Adrenal gland (tissue), 5 donors: ENCODE results near the gene GABPB1.

Experiments used
- CTCF ChIP-seq, 6 experiments: fragments of 450-650 bp in 4 of 6; fragments of 200-600 bp in 2 of 6; sonication (generic) in 1 of 6; IDR thresholded peaks; 1 replicate in 5 of 6; 2 replicates in 1 of 6; pipeline versions ENCODE4 v1.5.1 to v1.8.0; 2016 to 2021; ENCODE audit warnings: antibody characterized with exemption in 6 of 6, mild to moderate bottlenecking in 2 of 6, moderate library complexity in 1 of 6
- POLR2A ChIP-seq, 2 donors: fragments of 450-650 bp; IDR thresholded peaks; one replicate each; pipeline ENCODE4 v1.6.1; 2017; ENCODE audit warnings: antibody characterized with exemption in 2 of 2, mild to moderate bottlenecking in 2 of 2, moderate library complexity in 1 of 2
- donor health status: DM: no; HTN: no; CAD: no.

- TF ChIP-seq CTCF (IDR thresholded peaks at IDR 0.05) (no peak), POLR2A (IDR thresholded peaks at IDR 0.05) (no peak)
Observed at GRCh38 chr15:50262533-50262932, 92.5 kb downstream of the GABPB1 start.
